Peyer's patch (tissue), 4 donors: ENCODE results near the gene TBC1D2. TPM values are rescaled to one million over a fixed set of nuclear protein-coding genes. Genes with fewer than 3 reads are reported as not detected.
A peak's percentile ranks its signal among the peaks of the same experiment; 100 is the strongest.
"Not testable (repeated sequence)": the region's sequence is repeated elsewhere in the genome, so short reads cannot be mapped to it uniquely, and the experiment has no call there.

ENCODE experiments used
- DNase-seq, 3 donors: peaks; one replicate each; pipeline ENCODE4 v3.0.0-alpha.2; 2017 to 2019
- H3K27ac ChIP-seq, 4 donors: fragments of 200-600 bp; sonication (generic); one replicate each; pipeline ENCODE4 v1.5.1; 2016 to 2019
- H3K27me3 ChIP-seq, 2 donors: fragments of 200-600 bp; sonication (generic); one replicate each; pipeline ENCODE4 v1.5.1; 2019
- H3K36me3 ChIP-seq, 3 donors: fragments of 200-600 bp; sonication (generic); one replicate each; pipeline ENCODE4 v1.5.1; 2016 to 2019
- H3K4me1 ChIP-seq, 4 donors: fragments of 200-600 bp; sonication (generic); one replicate each; pipeline ENCODE4 v1.5.1; 2016 to 2019
- H3K4me3 ChIP-seq, 4 donors: fragments of 200-600 bp; sonication (generic); 1 replicate in 3 of 4; 2 replicates in 1 of 4; pipeline ENCODE4 v1.5.1; 2016 to 2019; ENCODE audit warnings: mild to moderate bottlenecking in 1 of 4
- H3K9me3 ChIP-seq, 4 donors: fragments of 200-600 bp; sonication (generic); one replicate each; pipeline ENCODE4 v1.5.1; 2016 to 2019; ENCODE audit warnings: mild to moderate bottlenecking in 1 of 4
- POLR2A ChIP-seq, 2 donors: fragments of 450-650 bp; IDR thresholded peaks; one replicate each; pipeline ENCODE4 v1.5.1; 2017; ENCODE audit warnings: antibody characterized with exemption in 2 of 2, mild to moderate bottlenecking in 2 of 2, moderate library complexity in 2 of 2
- total RNA-seq, 4 donors: library from RNA; depleted of rRNA; stranded (reverse); fragments of >200 nt; gene quantifications; one replicate each; pipeline ENCODE4 v1.1.0, GENCODE V29; 2016
- TF ChIP-seq, protein P1 (sequence below), 6 experiments: fragments of 450-650 bp in 4 of 6; fragments of 200-600 bp in 2 of 6; sonication (generic) in 1 of 6; IDR thresholded peaks; one replicate each; pipeline ENCODE4 v1.5.1; 2017 to 2019; ENCODE audit warnings: antibody characterized with exemption in 6 of 6, mild to moderate bottlenecking in 3 of 6, moderate library complexity in 1 of 6

TBC1D2 gene
- total RNA-seq, 4 donors from 2014 or later, result 28.1 to 68.8 (median 48.4) TPM

DNA sequence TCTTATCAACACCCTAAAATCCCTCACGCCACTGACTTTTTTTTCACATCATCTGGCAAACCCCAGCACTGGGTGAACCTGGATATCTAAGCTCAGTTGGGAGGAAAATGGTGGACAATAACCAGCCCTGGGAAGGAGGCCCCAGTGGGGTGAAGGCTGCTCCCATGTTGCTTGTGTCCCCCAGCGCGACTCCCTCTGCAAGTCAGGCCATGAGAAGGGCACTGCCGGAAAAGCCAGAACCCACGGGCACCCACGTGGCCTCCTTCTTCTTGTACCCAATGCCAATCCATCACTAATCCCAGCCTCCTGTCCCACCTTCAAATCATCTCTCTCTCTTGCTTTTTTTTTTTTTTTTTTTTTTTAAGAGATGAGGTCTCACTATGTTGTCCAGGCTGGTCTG lies 74.5 kb downstream of the TBC1D2 start:
- Histone ChIP-seq H3K36me3 (no peaks in the 10 kb centered on the region), H3K4me3 (no peak overlapping the region), H3K27ac (peak overlapping the region in 1 of 4 donors; percentile 14), H3K4me1 (peaks cover 0 to 38% (median 2%) of the 10 kb centered on the region in 4 donors), H3K9me3 (no peaks in the 10 kb centered on the region), H3K27me3 (no peaks in the 10 kb centered on the region)
- DNase-seq, result no peak
- no peak for TF ChIP-seq POLR2A (IDR thresholded peaks at IDR 0.05)
- TF ChIP-seq, protein P1, sequence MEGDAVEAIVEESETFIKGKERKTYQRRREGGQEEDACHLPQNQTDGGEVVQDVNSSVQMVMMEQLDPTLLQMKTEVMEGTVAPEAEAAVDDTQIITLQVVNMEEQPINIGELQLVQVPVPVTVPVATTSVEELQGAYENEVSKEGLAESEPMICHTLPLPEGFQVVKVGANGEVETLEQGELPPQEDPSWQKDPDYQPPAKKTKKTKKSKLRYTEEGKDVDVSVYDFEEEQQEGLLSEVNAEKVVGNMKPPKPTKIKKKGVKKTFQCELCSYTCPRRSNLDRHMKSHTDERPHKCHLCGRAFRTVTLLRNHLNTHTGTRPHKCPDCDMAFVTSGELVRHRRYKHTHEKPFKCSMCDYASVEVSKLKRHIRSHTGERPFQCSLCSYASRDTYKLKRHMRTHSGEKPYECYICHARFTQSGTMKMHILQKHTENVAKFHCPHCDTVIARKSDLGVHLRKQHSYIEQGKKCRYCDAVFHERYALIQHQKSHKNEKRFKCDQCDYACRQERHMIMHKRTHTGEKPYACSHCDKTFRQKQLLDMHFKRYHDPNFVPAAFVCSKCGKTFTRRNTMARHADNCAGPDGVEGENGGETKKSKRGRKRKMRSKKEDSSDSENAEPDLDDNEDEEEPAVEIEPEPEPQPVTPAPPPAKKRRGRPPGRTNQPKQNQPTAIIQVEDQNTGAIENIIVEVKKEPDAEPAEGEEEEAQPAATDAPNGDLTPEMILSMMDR (IDR thresholded peaks at IDR 0.05), result no peak

DNA sequence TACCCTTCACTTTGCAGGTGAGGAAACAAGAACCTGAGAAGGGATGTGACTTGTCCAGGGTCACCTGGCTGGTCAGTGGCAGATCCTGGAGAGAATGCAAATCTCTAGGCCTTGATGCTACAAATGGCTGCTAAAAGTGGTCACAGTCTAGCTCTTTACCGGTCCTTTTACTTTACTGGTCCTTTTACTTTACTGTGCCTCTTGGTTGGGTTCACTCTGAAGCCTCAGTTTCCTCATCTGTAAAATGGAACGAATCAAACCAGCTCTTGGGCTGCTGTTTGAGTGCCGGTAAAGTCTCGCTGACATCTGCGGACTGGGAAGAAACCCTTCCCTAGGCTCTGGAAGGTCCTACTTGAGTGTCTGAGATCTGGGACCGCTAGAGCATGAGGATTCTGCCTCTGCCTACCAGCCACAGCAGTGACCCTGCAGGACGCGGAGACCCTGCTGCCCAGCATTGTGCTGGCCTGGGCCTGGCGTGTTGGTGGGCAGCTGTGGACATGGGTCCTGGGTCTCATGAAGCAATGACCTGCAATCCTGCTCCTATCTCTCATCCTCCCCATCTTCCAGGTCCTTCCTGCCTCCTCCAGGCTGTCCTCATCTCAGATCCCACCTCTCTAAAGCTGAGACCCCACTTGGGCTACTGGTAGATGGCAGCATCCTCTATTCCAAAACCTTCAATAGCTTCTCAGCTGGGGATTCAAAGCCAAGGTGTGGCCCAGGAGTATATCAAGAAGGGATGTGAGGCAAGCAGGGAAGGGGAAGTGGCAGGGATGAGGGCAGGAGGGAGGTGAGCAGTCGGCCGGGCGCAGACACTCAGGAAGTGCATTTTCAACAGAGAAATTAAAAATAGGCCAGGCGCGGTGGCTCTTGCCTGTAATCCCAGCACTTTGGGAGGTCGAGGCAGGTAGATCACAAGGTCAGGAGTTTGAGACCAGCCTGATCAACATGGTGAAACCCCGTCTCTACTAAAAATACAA lies 76.3 kb downstream of the TBC1D2 start:
- Histone ChIP-seq H3K4me1 (peaks cover 0 to 46% (median 2%) of the 10 kb centered on the region in 4 donors), H3K27ac (no peak overlapping the region)

DNA sequence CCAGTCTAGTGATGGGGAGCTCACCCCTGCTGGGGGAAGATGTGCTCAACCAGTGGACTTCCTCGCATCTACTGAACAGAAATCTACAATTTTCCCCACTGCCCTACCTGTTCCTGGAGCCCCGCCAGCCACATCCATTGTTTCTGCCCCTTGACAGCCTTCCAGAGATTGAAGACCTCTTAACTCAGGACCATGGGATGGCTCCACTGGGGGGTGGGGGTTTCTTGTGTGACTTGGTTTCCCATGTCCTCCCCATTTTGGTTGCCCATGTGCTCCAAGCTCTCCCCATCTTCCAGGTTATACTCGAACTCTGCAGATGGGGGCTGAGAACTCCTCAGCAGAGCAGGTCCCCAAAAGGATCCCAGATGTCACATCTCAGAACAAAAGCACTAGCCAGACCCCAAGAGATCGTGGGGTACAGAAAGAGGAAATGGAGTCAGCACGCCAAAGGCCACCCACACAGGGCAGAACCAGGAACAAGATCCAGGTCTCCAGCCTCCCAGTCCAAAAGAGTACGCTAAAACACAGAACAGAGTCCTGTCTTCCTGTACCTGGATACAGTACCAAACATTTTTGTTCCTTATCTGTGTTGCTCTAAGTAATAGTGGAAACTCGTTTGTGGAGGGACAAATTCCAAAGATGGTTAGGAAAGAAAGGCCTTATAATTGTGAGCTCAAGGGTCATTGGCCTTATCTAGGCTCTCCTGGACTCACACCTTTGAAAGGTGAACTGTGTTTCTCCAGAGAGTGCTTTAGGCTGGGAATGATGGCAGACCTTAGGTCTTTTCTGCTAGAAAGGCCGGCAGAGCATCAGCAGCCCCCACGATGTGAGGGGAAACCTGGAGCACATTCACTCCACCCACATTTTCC lies 78.8 kb downstream of the TBC1D2 start:
- no peaks in the 10 kb centered on the region for H3K27me3 ChIP-seq
- H3K4me1 ChIP-seq, result peaks cover 0 to 58% (median 2%) of the 10 kb centered on the region in 4 donors
- no peaks in the 10 kb centered on the region for H3K36me3 ChIP-seq
- no peaks in the 10 kb centered on the region for H3K9me3 ChIP-seq
- peak overlapping the region in 3 of 4 donors; percentile 44 to 88 (median 46) for H3K27ac ChIP-seq
- peak in 1 of 2 donors; percentile 14 for TF ChIP-seq POLR2A (IDR thresholded peaks at IDR 0.05)
- TF ChIP-seq, protein P1 (IDR thresholded peaks at IDR 0.05), result no peak
- peak in 2 of 3 donors; percentile 50 to 54 for DNase-seq
- no peak overlapping the region for H3K4me3 ChIP-seq

More for the DNA sequence above, 76.3 kb downstream of the TBC1D2 start:
- Histone ChIP-seq H3K27me3 (no peaks in the 10 kb centered on the region), H3K4me3 (no peak overlapping the region), H3K9me3 (no peaks in the 10 kb centered on the region), H3K36me3 (no peaks in the 10 kb centered on the region)
- peak in 1 of 3 donors; percentile 1 for DNase-seq
- TF ChIP-seq, protein P1 (IDR thresholded peaks at IDR 0.05), result no peak
- no peak for TF ChIP-seq POLR2A (IDR thresholded peaks at IDR 0.05)

DNA sequence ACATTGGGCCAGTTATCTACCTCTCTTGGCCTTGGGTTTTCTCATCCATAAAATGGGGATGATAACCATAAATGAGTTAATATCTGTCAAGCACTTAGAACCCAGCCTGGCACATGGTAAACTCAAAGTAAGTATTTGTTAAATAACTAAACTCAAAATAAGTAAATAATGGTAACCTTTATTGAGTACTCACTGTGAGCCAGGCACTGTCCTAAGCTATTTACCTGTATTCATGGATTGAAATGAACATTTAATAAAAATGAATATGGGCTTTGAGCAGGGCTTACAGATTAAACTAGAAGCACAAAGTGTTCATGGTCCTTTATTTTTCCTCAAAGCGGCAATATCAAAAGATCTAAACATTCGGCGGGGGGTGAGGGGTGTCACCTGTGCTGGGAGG lies 79.7 kb downstream of the TBC1D2 start:
- TF ChIP-seq, protein P1 (IDR thresholded peaks at IDR 0.05), result no peak
- no peak for DNase-seq
- Histone ChIP-seq H3K9me3 (no peaks in the 10 kb centered on the region), H3K27ac (peak overlapping the region in 1 of 4 donors; percentile 88), H3K4me3 (no peak overlapping the region), H3K4me1 (peaks cover 0 to 64% (median 2%) of the 10 kb centered on the region in 4 donors), H3K27me3 (no peaks in the 10 kb centered on the region), H3K36me3 (no peaks in the 10 kb centered on the region)

DNA sequence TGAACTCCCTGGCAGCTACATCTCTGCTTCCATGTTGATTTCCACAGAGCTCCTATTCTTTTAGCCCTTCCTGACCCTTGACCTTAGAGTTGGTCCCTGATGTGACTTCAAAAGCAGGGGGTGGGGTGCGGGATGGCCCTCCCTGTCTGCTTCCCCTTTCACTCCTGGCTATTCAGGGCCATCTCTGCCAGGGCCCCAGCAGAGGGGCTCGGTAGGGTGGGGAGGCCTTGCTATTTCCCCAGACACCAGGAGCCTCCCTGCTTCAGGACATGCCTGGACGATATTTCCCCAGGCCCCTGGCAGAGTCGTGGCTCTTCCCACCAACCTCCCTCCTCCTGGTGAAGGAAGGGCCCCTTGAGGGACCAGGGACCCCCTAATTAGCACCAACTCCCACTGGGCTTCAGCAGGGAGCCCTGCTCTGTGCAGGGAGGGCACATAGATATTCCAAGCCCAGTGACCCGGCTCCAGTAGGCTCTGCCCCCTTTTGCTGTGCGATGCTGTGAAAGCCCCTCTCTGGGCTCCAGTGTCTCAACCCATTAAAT lies 80.3 kb downstream of the TBC1D2 start:
- Histone ChIP-seq H3K27ac (peak overlapping the region in 1 of 4 donors; percentile 88), H3K4me3 (no peak overlapping the region), H3K36me3 (no peaks in the 10 kb centered on the region), H3K4me1 (peaks cover 0 to 63% (median 1%) of the 10 kb centered on the region in 4 donors), H3K27me3 (no peaks in the 10 kb centered on the region), H3K9me3 (no peaks in the 10 kb centered on the region)
- TF ChIP-seq, protein P1 (IDR thresholded peaks at IDR 0.05), result no peak
- TF ChIP-seq POLR2A (IDR thresholded peaks at IDR 0.05), result no peak
- peak in 2 of 3 donors; percentile 35 to 40 for DNase-seq

DNA sequence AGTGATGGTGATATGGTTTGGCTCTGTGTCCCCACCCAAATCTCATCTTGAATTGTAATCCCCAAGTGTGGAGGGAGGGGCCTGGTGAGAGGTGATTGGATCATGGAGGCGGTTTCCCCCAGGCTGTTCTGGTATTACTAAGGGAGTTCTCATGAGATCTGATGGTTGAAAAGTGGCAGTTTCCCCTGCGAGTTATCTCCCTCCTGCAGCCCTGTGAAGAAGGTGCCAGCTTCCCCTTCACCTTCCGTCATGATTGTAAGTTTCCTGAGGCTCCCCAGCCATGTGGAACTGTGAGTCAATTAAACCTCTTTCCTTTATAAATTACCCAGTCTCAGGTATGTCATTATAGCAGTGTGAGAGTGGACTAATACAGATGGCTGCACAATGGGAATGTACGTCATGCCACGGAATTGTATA lies 80.9 kb downstream of the TBC1D2 start:
- H3K9me3 ChIP-seq, H3K36me3 ChIP-seq, H3K4me3 ChIP-seq, H3K27me3 ChIP-seq, H3K27ac ChIP-seq: not testable (repeated sequence)
- peak in 2 of 3 donors; percentile 2 to 21 for DNase-seq
- H3K4me1 ChIP-seq, result peaks cover 0 to 68% (median 0%) of the 10 kb centered on the region in 4 donors
